BLaER1 (cell line): ENCODE measurements around the gene IFITM1.
"Not testable (repeated sequence)": the region's sequence is repeated elsewhere in the genome, so short reads cannot be mapped to it uniquely, and the experiment has no call there.

Experiments
- H3K27ac ChIP-seq: shearing (Covaris generic); formaldehyde crosslinking; 2 replicates; pipeline ENCODE4 v1.8.1; 2022
- H3K27me3 ChIP-seq: shearing (Covaris generic); formaldehyde crosslinking; 2 replicates; pipeline ENCODE4 v1.8.1; 2022
- H3K36me3 ChIP-seq: shearing (Covaris generic); formaldehyde crosslinking; 2 replicates; pipeline ENCODE4 v1.8.1; 2022
- H3K4me1 ChIP-seq: shearing (Covaris generic); formaldehyde crosslinking; 2 replicates; pipeline ENCODE4 v1.8.1; 2022
- H3K4me2 ChIP-seq: shearing (Covaris generic); formaldehyde crosslinking; 2 replicates; pipeline ENCODE4 v1.8.1; 2022
- H3K4me3 ChIP-seq: shearing (Covaris generic); formaldehyde crosslinking; 2 replicates; pipeline ENCODE4 v1.8.1; 2022
- H3K9ac ChIP-seq: shearing (Covaris generic); formaldehyde crosslinking; 2 replicates; pipeline ENCODE4 v1.8.1; 2022
- H3K9me3 ChIP-seq: shearing (Covaris generic); formaldehyde crosslinking; 2 replicates; pipeline ENCODE4 v1.8.1; 2022
- H4K20me1 ChIP-seq: shearing (Covaris generic); formaldehyde crosslinking; 2 replicates; pipeline ENCODE4 v1.8.1; 2022
- Cebpa-rat ChIP-seq: shearing (Covaris generic); IDR thresholded peaks from 2 replicates; pipeline ENCODE4 v1.8.1; 2022

IFITM1 gene

GRCh38 chr11:299081-299891 lies 14.6 kb upstream of the IFITM1 start, which contains the start of gene IFITM5:
IFITM5 (minus strand) TSS chr11:299526; CDS start chr11:299490, 36 bp downstream.
- Histone ChIP-seq H3K36me3 (peaks cover 19% of the 10 kb centered on the region), H3K9me3 (no peaks in the 10 kb centered on the region), H4K20me1 (no peaks in the 10 kb centered on the region), H3K27me3 (no peaks in the 10 kb centered on the region), H3K27ac (peak within 1 kb of the TSS; percentile 79), H3K4me2 (peak within 1 kb of the TSS; percentile 92), H3K4me1 (peaks cover 59% of the 10 kb centered on the region), H3K9ac (peak within 1 kb of the TSS; percentile 70), H3K4me3 (peak within 1 kb of the TSS; percentile 29; the same call in 1 of the 2 replicates)
- no peak for TF ChIP-seq Cebpa-rat

- peaks cover 67% of the 10 kb centered on the region for H3K4me1 ChIP-seq
Measured at GRCh38 chr11:299951-300735, 13.7 kb upstream of the IFITM1 start.

GRCh38 chr11:303363-303762 lies 10.5 kb upstream of the IFITM1 start:
- no peak overlapping the region for H3K9ac ChIP-seq
- H3K36me3 ChIP-seq = no peaks in the 10 kb centered on the region
- H3K9me3 ChIP-seq = no peaks in the 10 kb centered on the region
- H3K27me3 ChIP-seq = no peaks in the 10 kb centered on the region
- H4K20me1 ChIP-seq = no peaks in the 10 kb centered on the region
- TF ChIP-seq Cebpa-rat = no peak
- H3K4me3 ChIP-seq = no peak overlapping the region
- peaks cover 72% of the 10 kb centered on the region for H3K4me1 ChIP-seq
- peak overlapping the region; percentile 37 for H3K4me2 ChIP-seq
- no peak overlapping the region for H3K27ac ChIP-seq

More at GRCh38 chr11:299951-300735, 13.7 kb upstream of the IFITM1 start:
- no peaks in the 10 kb centered on the region for H4K20me1 ChIP-seq
- 0 out of 2 replicates have a peak overlapping the region, but pooled peaks have one; percentile 22 for H3K27ac ChIP-seq
- H3K9ac ChIP-seq = no peak overlapping the region
- no peak for TF ChIP-seq Cebpa-rat
- H3K9me3 ChIP-seq = no peaks in the 10 kb centered on the region
- peak overlapping the region; percentile 60 for H3K4me2 ChIP-seq
- no peak overlapping the region for H3K4me3 ChIP-seq
- H3K27me3 ChIP-seq = no peaks in the 10 kb centered on the region
- peaks cover 10% of the 10 kb centered on the region; the same call in 1 of the 2 replicates for H3K36me3 ChIP-seq

- no peak for TF ChIP-seq Cebpa-rat
- peak overlapping the region; percentile 20; the same call in 1 of the 2 replicates for H3K4me2 ChIP-seq
- peaks cover 68% of the 10 kb centered on the region for H3K4me1 ChIP-seq
- no peak overlapping the region for H3K4me3 ChIP-seq
- H3K36me3 ChIP-seq = no peaks in the 10 kb centered on the region
- H3K9me3 ChIP-seq = no peaks in the 10 kb centered on the region
- no peak overlapping the region for H3K27ac ChIP-seq
- no peak overlapping the region for H3K9ac ChIP-seq
- no peaks in the 10 kb centered on the region for H3K27me3 ChIP-seq
- H4K20me1 ChIP-seq = no peaks in the 10 kb centered on the region
Measured at GRCh38 chr11:304061-304506, 9.8 kb upstream of the IFITM1 start.

- Histone ChIP-seq H3K27ac (no peak overlapping the region), H3K9me3 (no peaks in the 10 kb centered on the region), H4K20me1 (no peaks in the 10 kb centered on the region), H3K9ac (no peak overlapping the region), H3K4me2 (peak overlapping the region; percentile 20), H3K4me1 (peaks cover 72% of the 10 kb centered on the region), H3K27me3 (no peaks in the 10 kb centered on the region), H3K4me3 (no peak overlapping the region), H3K36me3 (no peaks in the 10 kb centered on the region)
- no peak for TF ChIP-seq Cebpa-rat
Measured at GRCh38 chr11:304915-305843, 8.7 kb upstream of the IFITM1 start.

- H3K4me3 ChIP-seq = no peak overlapping the region
Measured at GRCh38 chr11:305844-306211, 8.0 kb upstream of the IFITM1 start.

GRCh38 chr11:306645-307371 lies 7.0 kb upstream of the IFITM1 start:
- H3K9me3 ChIP-seq = no peaks in the 10 kb centered on the region
- no peaks in the 10 kb centered on the region for H4K20me1 ChIP-seq
- TF ChIP-seq Cebpa-rat = no peak
- H3K9ac ChIP-seq = peak overlapping the region; percentile 87
- peak overlapping the region; percentile 88 for H3K27ac ChIP-seq
- peak overlapping the region; percentile 88 for H3K4me2 ChIP-seq
- peaks cover 72% of the 10 kb centered on the region for H3K4me1 ChIP-seq
- no peak overlapping the region; the same call in 1 of the 2 replicates for H3K4me3 ChIP-seq
- H3K36me3 ChIP-seq = no peaks in the 10 kb centered on the region
- H3K27me3 ChIP-seq = no peaks in the 10 kb centered on the region

More at GRCh38 chr11:305844-306211, 8.0 kb upstream of the IFITM1 start:
- Histone ChIP-seq H3K4me2 (peak overlapping the region; percentile 88), H4K20me1 (no peaks in the 10 kb centered on the region), H3K9me3 (no peaks in the 10 kb centered on the region), H3K27ac (peak overlapping the region; percentile 88), H3K9ac (peak overlapping the region; percentile 31), H3K27me3 (no peaks in the 10 kb centered on the region), H3K4me1 (peaks cover 68% of the 10 kb centered on the region), H3K36me3 (no peaks in the 10 kb centered on the region)
- no peak for TF ChIP-seq Cebpa-rat

GRCh38 chr11:307766-308708 lies 5.8 kb upstream of the IFITM1 start, which contains the start of gene IFITM2:
IFITM2 (plus strand) TSS chr11:307816; CDS start chr11:308193, 377 bp downstream.
- H3K4me3 ChIP-seq = peak within 1 kb of the TSS; percentile 80
- H3K4me2 ChIP-seq = peak within 1 kb of the TSS; percentile 88
- H3K9ac ChIP-seq = peak within 1 kb of the TSS; percentile 87
- not testable (repeated sequence) for H3K36me3 ChIP-seq, H3K9me3 ChIP-seq, H4K20me1 ChIP-seq, H3K27me3 ChIP-seq
- H3K4me1 ChIP-seq = peaks cover 80% of the 10 kb centered on the region
- H3K27ac ChIP-seq = peak within 1 kb of the TSS; percentile 88

- peaks cover 79% of the 10 kb centered on the region for H3K4me1 ChIP-seq
Measured at GRCh38 chr11:308740-309665, 4.8 kb upstream of the IFITM1 start.

GRCh38 chr11:309979-310572 lies 3.8 kb upstream of the IFITM1 start:
- H3K9ac ChIP-seq = peak overlapping the region; percentile 87
- H3K27ac ChIP-seq = peak overlapping the region; percentile 88
- H3K4me1 ChIP-seq = peaks cover 73% of the 10 kb centered on the region
- H3K4me3 ChIP-seq = peak overlapping the region; percentile 80
- H3K36me3 ChIP-seq, H3K9me3 ChIP-seq, H4K20me1 ChIP-seq, H3K27me3 ChIP-seq: not testable (repeated sequence)
- H3K4me2 ChIP-seq = peak overlapping the region; percentile 88

More at GRCh38 chr11:308740-309665, 4.8 kb upstream of the IFITM1 start:
- H4K20me1 ChIP-seq, H3K27me3 ChIP-seq, H3K36me3 ChIP-seq, H3K9me3 ChIP-seq: not testable (repeated sequence)
- H3K9ac ChIP-seq = peak overlapping the region; percentile 87
- peak overlapping the region; percentile 88 for H3K4me2 ChIP-seq
- peak overlapping the region; percentile 88 for H3K27ac ChIP-seq
- H3K4me3 ChIP-seq = peak overlapping the region; percentile 80
